Panc1 (cell line): ENCODE measurements around the gene FBLN1. TPM values are rescaled to one million over a fixed set of nuclear protein-coding genes. Genes with fewer than 3 reads are reported as not detected.

Experiments used
- ATAC-seq: fragments of 200-7000 bp; cut with Tn5 transposase; 2 replicates; pipeline ENCODE4 v1.9.1; 2020; ENCODE audit warnings: mild to moderate bottlenecking, moderate library complexity
- BruUV-seq: library from RNA; stranded (reverse); fragments of 400-500 nt; replicated peaks from 2 replicates; lab custom pipeline; 2021; lab: Mats Ljungman, UMichigan
- CTCF ChIA-PET: fragments of 300-600 bp; sonication (Branson Sonifier 250); formaldehyde crosslinking; loops from one replicate; lab custom pipeline; 2022; ENCODE audit warnings: antibody characterized with exemption; lab: Charles Lee
- POLR2A ChIA-PET: fragments of 300-600 bp; sonication (Branson Sonifier 250); formaldehyde crosslinking; loops from one replicate; lab custom pipeline; 2022; ENCODE audit warnings: antibody characterized with exemption; lab: Charles Lee
- DNase-seq: peaks from one replicate; pipeline ENCODE4 v3.0.0-alpha.2; 2010; ENCODE audit warnings: low read depth, low spot score
- H3K27ac ChIP-seq: 2 replicates; pipeline ENCODE4 v1.5.1; 2011; ENCODE audit warnings: mild to moderate bottlenecking, low read length, inconsistent platforms
- H3K27me3 ChIP-seq: fragments of 200-500 bp; sonication (Bioruptor generic); 2 replicates; pipeline ENCODE4 v1.6.0; 2014; ENCODE audit warnings: low read length, inconsistent platforms; ENCODE audit not compliant: control insufficient read depth, insufficient read depth
- H3K36me3 ChIP-seq: fragments of 200-500 bp; sonication (Bioruptor generic); 2 replicates; pipeline ENCODE4 v1.5.1; 2014; ENCODE audit warnings: inconsistent platforms, mild to moderate bottlenecking, low read length, moderate library complexity; ENCODE audit not compliant: control insufficient read depth, insufficient read depth
- H3K4me1 ChIP-seq: 2 replicates; pipeline ENCODE4 v1.5.1; 2011; ENCODE audit warnings: inconsistent platforms, mild to moderate bottlenecking, low read length, moderate library complexity; ENCODE audit not compliant: control insufficient read depth, insufficient read depth
- H3K4me3 ChIP-seq, 2 experiments: 2 replicates each; pipeline ENCODE4 v1.5.1; 2011 to 2012; ENCODE audit warnings: low read depth in 2 of 2, low read length in 2 of 2, mild to moderate bottlenecking in 2 of 2, inconsistent platforms in 1 of 2, moderate library complexity in 1 of 2
- H3K9me3 ChIP-seq: fragments of 200-500 bp; sonication (Bioruptor generic); 2 replicates; pipeline ENCODE4 v1.5.1; 2014; ENCODE audit warnings: low read depth, mild to moderate bottlenecking, inconsistent platforms, low read length, moderate library complexity; ENCODE audit not compliant: control insufficient read depth, insufficient read depth
- POLR2AphosphoS5 ChIP-seq: IDR thresholded peaks from 2 replicates; pipeline ENCODE4 v1.6.1; 2012; ENCODE audit warnings: mild to moderate bottlenecking, low read depth, low read length, moderate library complexity
- REST ChIP-seq, 2 experiments: IDR thresholded peaks; 2 replicates each; pipeline ENCODE4 v1.6.1; 2011 to 2012; ENCODE audit warnings: low read depth in 2 of 2, control low read depth in 1 of 2, low read length in 1 of 2, mild to moderate bottlenecking in 1 of 2, moderate library complexity in 1 of 2; ENCODE audit not compliant: insufficient read depth in 1 of 2
- SIN3A ChIP-seq: IDR thresholded peaks from 2 replicates; pipeline ENCODE4 v1.6.1; 2012; ENCODE audit warnings: low read depth, mild to moderate bottlenecking, low read length, moderate library complexity, borderline replicate concordance; ENCODE audit not compliant: insufficient read depth
- TCF7L2 ChIP-seq: IDR thresholded peaks from 2 replicates; pipeline ENCODE4 v1.6.1; 2011; ENCODE audit warnings: mild to moderate bottlenecking, low read depth, low read length, inconsistent platforms
- in situ Hi-C: cut with HindIII; loops from 2 replicates; pipeline ENCODE4 v1.10.0; 2016; ENCODE audit warnings: low sequenced_read_pairs, low pct_unique_long_range_greater_than_20kb
- intact Hi-C: fragments of 100-400 bp; cut with micrococcal nuclease; formaldehyde crosslinking; loops from one replicate; pipeline ENCODE4 v1.10.0; 2022; ENCODE audit not compliant: unreplicated experiment
- total RNA-seq: library from RNA; stranded (reverse); gene quantifications from one replicate; pipeline ENCODE4 v1.2.1, GENCODE V29; 2021; ENCODE audit not compliant: unreplicated experiment
- TF ChIP-seq, protein P1 (sequence below): fragments of 450-650 bp; IDR thresholded peaks from 2 replicates; pipeline ENCODE4 v1.5.1; 2017; ENCODE audit warnings: mild to moderate bottlenecking

The FBLN1 gene
- total RNA-seq, 1 experiment from 2014 or later: 143 TPM

DNA sequence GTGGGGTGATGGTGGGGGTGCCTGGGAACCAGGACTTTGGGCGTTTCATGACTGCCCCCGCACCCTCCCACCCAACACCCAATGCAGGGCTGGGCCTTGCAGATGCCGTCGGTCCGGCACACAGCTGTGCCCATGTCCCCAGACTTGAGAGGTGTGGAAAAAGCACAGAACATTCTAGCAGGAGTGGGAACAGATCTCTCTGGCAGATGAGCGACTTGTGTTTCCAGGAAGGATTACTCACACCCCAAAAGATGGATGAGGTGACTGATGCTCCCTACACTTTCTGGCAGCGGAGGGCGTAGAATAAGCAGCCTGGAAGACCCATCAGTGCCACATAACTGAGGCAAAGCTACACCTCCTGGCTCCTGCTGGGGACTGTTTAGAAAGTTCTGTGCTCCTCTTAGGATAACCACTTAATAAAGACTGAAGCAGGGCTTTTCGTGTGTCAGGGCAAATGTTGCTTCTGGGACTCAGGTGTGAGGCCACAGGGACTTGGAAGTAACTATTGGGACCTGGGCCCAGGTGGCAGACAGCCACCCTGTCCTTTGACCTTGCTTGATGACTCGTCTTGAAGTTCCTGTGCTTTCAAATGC, 24.2 kb downstream of the FBLN1 start:
- no peak for ATAC-seq
- H3K4me3 ChIP-seq: no peak overlapping the region
- DNase-seq: no peak
- no peaks in the 10 kb centered on the region for H3K27me3 ChIP-seq
- no peak overlapping the region for H3K27ac ChIP-seq
- in situ Hi-C loops: no loop called here
- no TSS peak for BruUV-seq
- no peaks in the 10 kb centered on the region for H3K9me3 ChIP-seq
- H3K36me3 ChIP-seq: no peaks in the 10 kb centered on the region
- TF ChIP-seq POLR2AphosphoS5 (no peak), SIN3A (no peak), REST (IDR thresholded peaks at IDR 0.05; ENCODE audit: insufficient read depth in 1 of 2, low read depth in 2 of 2, low read length in 1 of 2) (no peak), TCF7L2 (no peak)
- TF ChIP-seq, protein P1, sequence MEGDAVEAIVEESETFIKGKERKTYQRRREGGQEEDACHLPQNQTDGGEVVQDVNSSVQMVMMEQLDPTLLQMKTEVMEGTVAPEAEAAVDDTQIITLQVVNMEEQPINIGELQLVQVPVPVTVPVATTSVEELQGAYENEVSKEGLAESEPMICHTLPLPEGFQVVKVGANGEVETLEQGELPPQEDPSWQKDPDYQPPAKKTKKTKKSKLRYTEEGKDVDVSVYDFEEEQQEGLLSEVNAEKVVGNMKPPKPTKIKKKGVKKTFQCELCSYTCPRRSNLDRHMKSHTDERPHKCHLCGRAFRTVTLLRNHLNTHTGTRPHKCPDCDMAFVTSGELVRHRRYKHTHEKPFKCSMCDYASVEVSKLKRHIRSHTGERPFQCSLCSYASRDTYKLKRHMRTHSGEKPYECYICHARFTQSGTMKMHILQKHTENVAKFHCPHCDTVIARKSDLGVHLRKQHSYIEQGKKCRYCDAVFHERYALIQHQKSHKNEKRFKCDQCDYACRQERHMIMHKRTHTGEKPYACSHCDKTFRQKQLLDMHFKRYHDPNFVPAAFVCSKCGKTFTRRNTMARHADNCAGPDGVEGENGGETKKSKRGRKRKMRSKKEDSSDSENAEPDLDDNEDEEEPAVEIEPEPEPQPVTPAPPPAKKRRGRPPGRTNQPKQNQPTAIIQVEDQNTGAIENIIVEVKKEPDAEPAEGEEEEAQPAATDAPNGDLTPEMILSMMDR: no peak
- H3K4me1 ChIP-seq: no peaks in the 10 kb centered on the region
- intact Hi-C loops: no loop called here
- POLR2A ChIA-PET: interaction anchor here (0.6 kb wide), 1 partner anchor 48 kb away, joined by 3 read pairs; no protein-coding TSS in a partner anchor
- CTCF ChIA-PET: no interaction called here

GRCh38 chr22:45527456-45527855, 24.8 kb downstream of the FBLN1 start:
- Histone ChIP-seq H3K4me3 (no peak overlapping the region), H3K9me3 (no peaks in the 10 kb centered on the region), H3K4me1 (no peaks in the 10 kb centered on the region), H3K27ac (no peak overlapping the region), H3K27me3 (no peaks in the 10 kb centered on the region), H3K36me3 (no peaks in the 10 kb centered on the region)
- ChIA-PET POLR2A (no interaction called here), CTCF (no interaction called here)
- TF ChIP-seq POLR2AphosphoS5 (no peak), REST (IDR thresholded peaks at IDR 0.05; ENCODE audit: insufficient read depth in 1 of 2, low read depth in 2 of 2, low read length in 1 of 2) (no peak), SIN3A (no peak), TCF7L2 (no peak)
- TF ChIP-seq, protein P1: no peak
- no peak for ATAC-seq
- in situ Hi-C loops (no loop called here), intact Hi-C loops (no loop called here)
- BruUV-seq: no TSS peak
- no peak for DNase-seq
